C4-2B (cell line): ENCODE data around the gene TRIM2.
"Not testable (repeated sequence)": the region's sequence is repeated elsewhere in the genome, so short reads cannot be mapped to it uniquely, and the experiment has no call there.

Source experiments
- H3K27ac ChIP-seq: fragments of 450-650 bp; 2 replicates; pipeline ENCODE4 v1.5.1; 2017
- CTCF ChIP-seq: fragments of 450-650 bp; conservative IDR thresholded peaks from 2 replicates; pipeline ENCODE4 v1.5.1; 2017; ENCODE audit warnings: mild to moderate bottlenecking
- ZFX ChIP-seq: fragments of 450-650 bp; IDR thresholded peaks from 2 replicates; pipeline ENCODE4 v1.6.1; 2017

TRIM2 gene

GRCh38 chr4:153189016-153189801, 15.0 kb upstream of the TRIM2 start:
- no peak for TF ChIP-seq CTCF
- TF ChIP-seq ZFX, result no peak
- H3K27ac ChIP-seq, result no peak overlapping the region

DNA sequence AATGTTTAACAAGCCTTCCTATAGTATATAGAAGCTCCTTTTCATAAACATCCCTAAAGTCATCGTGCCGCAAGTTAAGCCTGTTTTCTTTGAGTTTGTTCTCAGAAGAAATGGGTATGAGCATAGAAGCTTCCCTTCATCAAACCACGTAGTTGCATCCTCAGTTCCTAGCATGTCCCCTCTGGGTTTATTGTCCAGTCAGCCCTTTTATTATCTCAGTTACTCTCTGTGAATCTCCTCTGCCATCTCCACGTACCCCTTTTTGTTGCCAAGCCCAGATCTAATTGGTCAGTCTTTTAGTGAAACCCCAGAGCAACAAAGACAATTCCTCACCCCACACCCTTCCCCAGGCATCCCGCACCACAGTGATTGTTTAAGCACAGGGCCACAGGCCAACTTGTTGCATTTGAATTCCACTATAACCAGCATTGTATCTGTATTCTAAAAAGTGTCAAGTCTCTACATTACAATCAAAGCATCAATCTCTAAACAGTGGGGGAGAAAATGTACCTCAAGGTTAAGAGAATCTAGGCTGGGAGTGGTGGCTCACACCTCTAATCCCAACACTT, 12.4 kb upstream of the TRIM2 start:
- TF ChIP-seq CTCF (no peak), ZFX (no peak)
- no peak overlapping the region for H3K27ac ChIP-seq

DNA sequence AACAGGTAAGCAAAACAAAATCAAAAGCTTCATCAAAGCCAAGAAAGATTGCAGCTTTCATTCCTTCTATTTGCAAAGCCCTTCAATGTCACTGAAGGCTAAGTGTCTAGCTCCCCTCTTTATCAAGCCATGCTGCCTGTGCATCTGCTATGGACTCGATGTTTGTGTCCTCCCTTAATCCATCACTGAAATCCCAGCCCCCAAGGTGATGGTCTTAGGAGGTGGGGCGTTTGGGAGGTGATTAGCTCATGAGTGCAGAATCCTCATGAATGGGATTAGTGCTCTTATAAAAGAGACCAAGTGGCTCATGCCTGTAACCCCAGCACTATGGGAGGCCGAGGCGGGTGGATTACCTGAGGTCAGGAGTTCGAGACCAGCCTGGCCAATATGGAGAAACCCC, 6.9 kb upstream of the TRIM2 start:
- TF ChIP-seq ZFX (no peak), CTCF (no peak)
- H3K27ac ChIP-seq, result no peak overlapping the region

- H3K27ac ChIP-seq, result no peak overlapping the region
- TF ChIP-seq CTCF (no peak), ZFX (no peak)
These were observed 5.5 kb upstream of the TRIM2 start for GRCh38 chr4:153198719-153199118.

GRCh38 chr4:153203746-153204145, 497 bp upstream of the TRIM2 start:
- H3K27ac ChIP-seq, result not testable (repeated sequence)

GRCh38 chr4:153204728-153205648, 745 bp downstream of the TRIM2 start:
- TF ChIP-seq ZFX (no peak), CTCF (0 out of 2 replicates have a peak, but pooled peaks have one; percentile 9)
- peak overlapping the region; percentile 68 for H3K27ac ChIP-seq

DNA sequence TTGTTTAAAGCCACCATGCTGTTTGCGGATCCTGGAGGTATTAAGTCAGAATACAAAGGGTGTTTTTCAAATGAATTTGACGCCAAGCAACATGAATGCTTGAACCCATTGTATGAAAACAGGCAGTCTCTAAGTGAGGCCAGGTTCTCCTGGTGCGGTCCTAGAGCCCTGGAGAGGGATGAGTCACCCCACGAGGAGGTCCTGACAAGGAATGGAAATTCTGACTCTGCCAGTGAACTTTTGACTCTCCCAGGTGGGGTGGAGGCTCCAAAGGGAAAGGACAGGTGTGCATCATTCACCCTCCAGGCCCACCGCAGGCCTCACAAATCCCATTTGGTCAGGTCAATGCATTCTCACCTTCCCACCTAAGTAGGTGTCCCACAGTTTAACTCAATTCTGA, 1.5 kb downstream of the TRIM2 start:
- H3K27ac ChIP-seq, result no peak overlapping the region; the same call in 1 of the 2 replicates
- TF ChIP-seq ZFX (no peak), CTCF (no peak)
